HK-2 (cell line): Measurements from ENCODE around the gene PLCG2.
A peak's percentile ranks its signal among the peaks of the same experiment; 100 is the strongest.
"Not testable (repeated sequence)": the region's sequence is repeated elsewhere in the genome, so short reads cannot be mapped to it uniquely, and the experiment has no call there.

Experiments
- DNase-seq: peaks from one replicate; pipeline ENCODE4 v3.0.0-alpha.2; 2018; ENCODE audit not compliant: unreplicated experiment

The PLCG2 gene

GRCh38 chr16:81754858-81755257 is 24.2 kb upstream of the PLCG2 start:
- no peak for DNase-seq

GRCh38 chr16:81755915-81756614 is 23.0 kb upstream of the PLCG2 start:
- DNase-seq, result no peak

- no peak for DNase-seq
Measured at GRCh38 chr16:81756615-81757356, 22.3 kb upstream of the PLCG2 start.

GRCh38 chr16:81758376-81758775 is 20.7 kb upstream of the PLCG2 start:
- no peak for DNase-seq

- not testable (repeated sequence) for DNase-seq
Measured at GRCh38 chr16:81762322-81762721, 16.8 kb upstream of the PLCG2 start.

- DNase-seq, result no peak
Measured at GRCh38 chr16:81765111-81765919, 13.8 kb upstream of the PLCG2 start.

GRCh38 chr16:81765969-81766368 is 13.1 kb upstream of the PLCG2 start:
- no peak for DNase-seq

- no peak for DNase-seq
Measured at GRCh38 chr16:81767987-81768592, 11.0 kb upstream of the PLCG2 start.

GRCh38 chr16:81770008-81770407 is 9.1 kb upstream of the PLCG2 start:
- DNase-seq, result no peak

GRCh38 chr16:81774348-81774747 is 4.7 kb upstream of the PLCG2 start:
- no peak for DNase-seq

- DNase-seq, result no peak
Measured at GRCh38 chr16:81775570-81775969, 3.5 kb upstream of the PLCG2 start.

GRCh38 chr16:81778231-81778630 is 860 bp upstream of the PLCG2 start:
- no peak for DNase-seq

- peak; percentile 20 for DNase-seq
Measured at GRCh38 chr16:81779536-81780320, 637 bp downstream of the PLCG2 start.

GRCh38 chr16:81780350-81780749 is 1.3 kb downstream of the PLCG2 start:
- DNase-seq, result no peak

- DNase-seq, result no peak
Measured at GRCh38 chr16:81782236-81782635, 3.1 kb downstream of the PLCG2 start.

GRCh38 chr16:81784072-81784795 is 5.1 kb downstream of the PLCG2 start:
- no peak for DNase-seq

- DNase-seq, result no peak
Measured at GRCh38 chr16:81785138-81785924, 6.2 kb downstream of the PLCG2 start.

GRCh38 chr16:81786321-81786720 is 7.2 kb downstream of the PLCG2 start:
- no peak for DNase-seq

- no peak for DNase-seq
Measured at GRCh38 chr16:81786868-81787267, 7.8 kb downstream of the PLCG2 start.

GRCh38 chr16:81787659-81788058 is 8.6 kb downstream of the PLCG2 start:
- DNase-seq, result no peak
